HepG2 (cell line): ENCODE results near the gene FGF19. TPM values are rescaled to one million over a fixed set of nuclear protein-coding genes. Genes with fewer than 3 reads are reported as not detected.

Experiments
- AGO2 ChIP-seq: fragments of 200-400 bp; formaldehyde crosslinking; optimal IDR thresholded peaks from 2 replicates; pipeline ENCODE3; 2017; ENCODE audit warnings: mild to moderate bottlenecking, low read depth, low read length, moderate library complexity
- GZF1 ChIP-seq: sonication (generic); formaldehyde crosslinking; IDR thresholded peaks from 2 replicates; pipeline ENCODE4 v1.5.1; 2020; ENCODE audit warnings: mild to moderate bottlenecking, missing genetic modification reagents
- KDM4B ChIP-seq: sonication (generic); formaldehyde crosslinking; IDR thresholded peaks from 2 replicates; pipeline ENCODE4 v1.4.0; 2020; ENCODE audit warnings: missing genetic modification reagents
- KLF13 ChIP-seq: sonication (generic); formaldehyde crosslinking; IDR thresholded peaks from 2 replicates; pipeline ENCODE4 v1.4.0; 2020; ENCODE audit warnings: mild to moderate bottlenecking, missing genetic modification reagents
- KLF9 ChIP-seq: IDR thresholded peaks from 2 replicates; pipeline ENCODE4 v1.6.1; 2016; ENCODE audit warnings: low read depth
- MLLT10 ChIP-seq: sonication (generic); formaldehyde crosslinking; IDR thresholded peaks from 2 replicates; pipeline ENCODE4 v1.4.0; 2020; ENCODE audit warnings: missing genetic modification reagents
- MXD3 ChIP-seq: IDR thresholded peaks from 2 replicates; pipeline ENCODE4 v1.6.1; 2016; ENCODE audit warnings: mild to moderate bottlenecking, missing biosample characterization, missing genetic modification reagents
- NFATC3 ChIP-seq: sonication (generic); formaldehyde crosslinking; IDR thresholded peaks from 2 replicates; pipeline ENCODE4 v1.5.1; 2020; ENCODE audit warnings: mild to moderate bottlenecking, missing genetic modification reagents
- NFKB2 ChIP-seq: sonication (generic); formaldehyde crosslinking; IDR thresholded peaks from 2 replicates; pipeline ENCODE4 v1.4.0; 2020; ENCODE audit warnings: missing genetic modification reagents, borderline replicate concordance
- NR2C2 ChIP-seq: sonication (generic); formaldehyde crosslinking; IDR thresholded peaks from 2 replicates; pipeline ENCODE4 v1.4.0; 2020; ENCODE audit warnings: missing genetic modification reagents, mild to moderate bottlenecking, moderate library complexity, borderline replicate concordance
- PLRG1 ChIP-seq: fragments of 450-650 bp; conservative IDR thresholded peaks from 2 replicates; pipeline ENCODE4 v1.6.1; 2016
- SRF ChIP-seq: IDR thresholded peaks from 2 replicates; pipeline ENCODE4 v1.6.1; 2011; ENCODE audit warnings: mild to moderate bottlenecking, low read depth, low read length, moderate library complexity
- STAG1 ChIP-seq: sonication (generic); formaldehyde crosslinking; IDR thresholded peaks from 2 replicates; pipeline ENCODE4 v1.4.0; 2020; ENCODE audit warnings: missing genetic modification reagents
- TBX3 ChIP-seq: fragments of 450-650 bp; IDR thresholded peaks from 2 replicates; pipeline ENCODE4 v1.6.1; 2017; ENCODE audit warnings: antibody characterized with exemption, mild to moderate bottlenecking, inconsistent platforms, borderline replicate concordance
- THAP8 ChIP-seq: sonication (generic); formaldehyde crosslinking; IDR thresholded peaks from 2 replicates; pipeline ENCODE4 v1.5.1; 2020; ENCODE audit warnings: missing genetic modification reagents, mild to moderate bottlenecking, borderline replicate concordance
- ZBTB26 ChIP-seq: IDR thresholded peaks from 2 replicates; pipeline ENCODE4 v1.6.1; 2016; ENCODE audit warnings: missing compliant biosample characterization, missing genetic modification reagents, borderline replicate concordance
- ZFP36 ChIP-seq: fragments of 150-350 bp; IDR thresholded peaks from 2 replicates; pipeline ENCODE4 v1.6.1; 2018; ENCODE audit warnings: borderline replicate concordance, low read length, low read depth; ENCODE audit not compliant: partially characterized antibody
- ZNF142 ChIP-seq: sonication (generic); formaldehyde crosslinking; IDR thresholded peaks from 2 replicates; pipeline ENCODE4 v1.4.0; 2020; ENCODE audit warnings: missing genetic modification reagents
- ZNF17 ChIP-seq: sonication (generic); formaldehyde crosslinking; IDR thresholded peaks from 2 replicates; pipeline ENCODE4 v1.5.0; 2020; ENCODE audit warnings: mild to moderate bottlenecking, missing genetic modification reagents
- ZNF367 ChIP-seq: sonication (generic); formaldehyde crosslinking; IDR thresholded peaks from 2 replicates; pipeline ENCODE4 v1.4.0; 2020; ENCODE audit warnings: missing genetic modification reagents, borderline replicate concordance
- ZNF83 ChIP-seq: sonication (generic); formaldehyde crosslinking; IDR thresholded peaks from 2 replicates; pipeline ENCODE4 v1.4.0; 2020; ENCODE audit warnings: missing genetic modification reagents, mild to moderate bottlenecking, borderline replicate concordance
- polyA plus RNA-seq, 8 experiments: library from polyadenylated mRNA; depleted of rRNA in 3 of 8; stranded (reverse) in 7 of 8; unstranded in 1 of 8; fragments of >200 nt; fragmentation: Illumina TruSeq in 4 of 8; extraction: Trizol in 4 of 8; gene quantifications; 2 replicates each; pipeline versions ENCODE4 v1.2.1 to v1.2.3, GENCODE V29; 2011 to 2016; ENCODE audit warnings: low read depth in 4 of 8, missing spikeins in 1 of 8, mixed read lengths in 1 of 8; ENCODE audit not compliant: insufficient read depth in 1 of 8
- total RNA-seq, 5 experiments: library from RNA; depleted of rRNA; stranded (reverse); fragments of >200 nt; fragmentation: Illumina TruSeq; extraction: Trizol; gene quantifications; 2 replicates each; pipeline ENCODE4 v1.2.3, GENCODE V29; 2016; ENCODE audit warnings: low read depth in 1 of 5

FGF19 gene
- total and polyA plus RNA-seq, 2 of the 13 experiments (the other 11 are each of a cell fraction or from before 2014, with no cell fraction given): 0.07 TPM; not detected in 1

- TF ChIP-seq ZNF142: 0 out of 2 replicates have a peak, but pooled peaks have one; percentile 59
- no peak for TF ChIP-seq ZNF17 (CRISPR knock-in tag)
- no peak for TF ChIP-seq THAP8 (CRISPR knock-in tag)
- no peak; the same call in 1 of the 2 replicates for TF ChIP-seq KLF9 (CRISPR knock-in tag)
- TF ChIP-seq STAG1: peak; percentile 21; the same call in 1 of the 2 replicates
- TF ChIP-seq SRF: no peak
- TF ChIP-seq MLLT10 (CRISPR knock-in tag): no peak
- TF ChIP-seq PLRG1: no peak
- no peak for TF ChIP-seq ZFP36
- TF ChIP-seq GZF1 (CRISPR knock-in tag): no peak
- peak; percentile 63 for TF ChIP-seq AGO2
- TF ChIP-seq NR2C2 (CRISPR knock-in tag): peak; percentile 56
- no peak; the same call in 1 of the 2 replicates for TF ChIP-seq NFATC3 (CRISPR knock-in tag)
- no peak for TF ChIP-seq ZBTB26 (CRISPR knock-in tag)
- no peak for TF ChIP-seq ZNF367
- no peak for TF ChIP-seq NFKB2
- TF ChIP-seq MXD3 (CRISPR knock-in tag): no peak
- no peak for TF ChIP-seq ZNF83
- no peak for TF ChIP-seq KLF13
- TF ChIP-seq KDM4B: no peak
- TF ChIP-seq TBX3: peak; percentile 34; the same call in 1 of the 2 replicates
These were observed 45.8 kb downstream of the FGF19 start (continued) for GRCh38 chr11:69657911-69658625.
